GM18499 (cell line): Measurements from ENCODE around the gene MAP3K9.

Source experiments
- ATAC-seq: cut with Tn5 transposase; IDR thresholded peaks from one replicate; pipeline ENCODE4 v1.9.1; 2021; ENCODE audit warnings: moderate number of reproducible peaks; ENCODE audit not compliant: insufficient read depth, unreplicated experiment

MAP3K9 gene

GRCh38 chr14:70731447-70732239, 77.7 kb downstream of the MAP3K9 start:
- no peak for ATAC-seq

- ATAC-seq, result no peak
Observed at GRCh38 chr14:70730393-70730792, 78.9 kb downstream of the MAP3K9 start.

- no peak for ATAC-seq
Observed at GRCh38 chr14:70726651-70727375, 82.5 kb downstream of the MAP3K9 start.

GRCh38 chr14:70724944-70725343, 84.4 kb downstream of the MAP3K9 start:
- ATAC-seq, result no peak

GRCh38 chr14:70724110-70724509, 85.2 kb downstream of the MAP3K9 start:
- ATAC-seq, result no peak

- ATAC-seq, result no peak
Observed at GRCh38 chr14:70723276-70723675, 86.0 kb downstream of the MAP3K9 start.

DNA sequence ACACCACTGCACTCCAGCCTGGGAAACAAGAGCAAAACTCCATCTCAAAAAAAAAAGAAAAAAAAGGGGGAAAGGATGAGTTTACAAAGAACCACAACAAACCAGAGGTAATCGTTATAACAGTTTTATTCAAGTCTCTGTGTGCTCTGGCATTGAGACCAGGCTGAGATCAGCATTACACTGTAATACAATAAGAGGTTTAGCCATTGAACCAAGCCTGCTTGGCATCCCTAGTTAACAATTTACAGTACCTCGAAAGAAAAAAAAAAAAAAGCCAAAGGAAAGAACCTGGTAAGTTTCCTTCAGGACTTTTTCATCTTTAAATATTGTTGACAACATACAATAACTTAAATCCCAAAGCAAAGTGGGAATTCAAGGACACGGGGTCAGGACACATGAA, 86.9 kb downstream of the MAP3K9 start:
- ATAC-seq, result no peak

DNA sequence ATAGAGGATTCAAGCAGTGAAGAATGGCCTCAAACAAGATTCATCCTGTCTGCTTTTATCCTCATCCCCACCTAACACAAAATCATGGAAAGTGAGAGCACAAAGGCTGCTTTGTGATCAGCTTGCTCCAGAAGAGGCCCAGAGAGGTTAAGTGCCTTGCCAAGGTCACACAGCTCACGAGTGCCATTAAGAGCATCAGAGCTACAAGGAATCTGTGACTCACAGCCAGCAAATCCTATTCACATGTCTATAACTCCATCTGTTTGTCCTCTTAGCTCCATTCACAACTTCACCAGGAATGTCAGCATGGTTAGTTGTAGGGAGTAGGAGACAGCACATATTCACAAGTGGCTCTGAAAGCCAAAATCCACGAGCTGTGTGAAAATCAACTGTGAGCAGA, 87.8 kb downstream of the MAP3K9 start:
- ATAC-seq, result no peak

DNA sequence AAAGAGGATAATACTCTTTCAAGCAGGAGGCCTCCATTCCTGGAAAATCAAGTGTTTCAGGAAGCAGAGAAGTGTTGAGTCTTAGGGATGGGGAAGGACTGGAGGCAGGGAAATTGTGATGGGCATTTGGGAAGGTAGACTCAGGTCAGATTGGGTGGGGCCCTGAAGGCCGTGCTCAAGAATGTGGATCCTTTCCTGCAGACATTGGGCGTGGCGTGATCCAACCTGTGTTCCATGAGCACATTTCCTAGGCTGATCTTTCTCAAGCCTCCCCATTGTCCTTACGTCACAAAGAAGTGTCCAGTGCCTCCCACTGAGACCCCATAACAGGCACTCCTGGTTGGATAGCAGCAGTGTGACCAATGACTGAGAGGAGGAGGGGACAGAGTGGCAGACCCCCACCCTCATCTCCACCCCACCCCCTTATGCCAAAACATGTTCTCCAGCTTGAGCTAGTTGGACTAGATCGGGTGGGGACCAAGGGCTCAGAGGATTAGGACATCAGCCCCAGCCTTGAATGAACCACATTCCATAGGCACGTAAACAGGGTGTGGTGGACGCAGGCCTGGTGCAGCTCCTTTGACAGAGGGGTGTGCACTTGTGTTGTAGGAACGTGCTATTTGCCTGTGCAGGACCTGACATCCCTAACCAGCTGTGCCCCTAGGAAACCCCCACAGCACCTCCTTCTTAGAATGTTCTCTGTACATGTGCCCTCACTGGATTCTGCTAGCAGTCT, 90.8 kb downstream of the MAP3K9 start:
- no peak for ATAC-seq

GRCh38 chr14:70716958-70717357, 92.4 kb downstream of the MAP3K9 start:
- no peak for ATAC-seq

DNA sequence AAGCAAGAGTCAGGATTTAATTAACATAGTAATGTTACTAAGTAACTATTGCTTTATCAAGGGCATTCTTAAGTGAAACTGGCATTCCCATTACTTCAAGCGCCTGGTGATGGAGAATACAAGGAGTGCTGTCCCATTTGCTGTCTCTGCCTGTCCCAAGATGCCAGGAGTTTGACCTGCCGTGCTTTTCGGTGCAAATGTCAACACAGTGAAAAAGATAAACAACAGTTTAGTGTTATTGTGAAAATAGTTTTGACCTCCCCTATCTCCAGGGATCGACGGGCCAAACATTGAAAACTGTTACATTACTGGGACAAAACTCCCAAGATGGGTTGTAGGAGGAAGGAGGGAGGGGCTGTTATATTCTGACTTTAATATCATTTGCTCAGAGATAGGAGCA, 92.8 kb downstream of the MAP3K9 start:
- ATAC-seq, result no peak

DNA sequence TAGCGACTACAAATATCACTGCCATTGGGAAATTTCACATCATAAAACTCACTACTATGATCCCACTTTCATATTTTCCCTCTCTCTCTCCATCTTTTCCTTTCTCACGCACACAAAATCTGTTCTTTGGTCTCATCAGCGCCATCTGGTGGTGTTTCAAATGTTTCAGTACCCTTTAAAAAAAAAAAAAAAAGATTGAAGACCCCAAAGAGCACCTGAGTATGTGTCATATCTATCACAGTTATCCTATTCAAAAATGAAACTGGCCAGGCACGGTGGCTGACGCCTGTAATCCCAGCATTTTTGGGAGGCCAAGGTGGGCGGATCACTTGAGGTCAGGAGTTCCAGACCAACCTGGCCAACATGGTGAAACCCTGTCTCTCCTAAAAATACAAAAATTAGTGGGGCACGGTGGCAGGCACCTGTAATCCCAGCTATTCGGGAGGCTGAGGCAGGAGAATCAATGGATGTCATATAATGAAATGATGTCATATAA, 95.2 kb downstream of the MAP3K9 start:
- ATAC-seq, result no peak

DNA sequence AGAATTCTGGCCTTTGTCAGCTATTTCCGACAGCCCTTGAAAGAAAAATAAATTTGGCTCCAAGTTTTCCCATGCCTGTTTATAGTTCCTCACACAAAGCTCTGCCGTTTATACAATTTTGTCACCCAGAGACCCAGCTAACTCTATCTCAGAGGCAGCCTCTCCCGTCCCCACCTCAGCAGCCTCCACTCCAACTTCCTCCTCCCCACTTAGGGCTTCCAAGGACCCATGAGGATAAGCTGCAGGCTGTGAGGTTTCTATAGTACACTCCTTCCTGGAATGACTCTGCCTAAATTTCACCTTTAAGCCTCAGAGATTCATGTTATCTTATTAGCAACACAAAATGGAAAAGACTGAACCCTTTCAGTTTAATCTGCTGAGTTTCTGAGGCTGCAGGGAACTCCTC, 95.8 kb downstream of the MAP3K9 start:
- no peak for ATAC-seq

DNA sequence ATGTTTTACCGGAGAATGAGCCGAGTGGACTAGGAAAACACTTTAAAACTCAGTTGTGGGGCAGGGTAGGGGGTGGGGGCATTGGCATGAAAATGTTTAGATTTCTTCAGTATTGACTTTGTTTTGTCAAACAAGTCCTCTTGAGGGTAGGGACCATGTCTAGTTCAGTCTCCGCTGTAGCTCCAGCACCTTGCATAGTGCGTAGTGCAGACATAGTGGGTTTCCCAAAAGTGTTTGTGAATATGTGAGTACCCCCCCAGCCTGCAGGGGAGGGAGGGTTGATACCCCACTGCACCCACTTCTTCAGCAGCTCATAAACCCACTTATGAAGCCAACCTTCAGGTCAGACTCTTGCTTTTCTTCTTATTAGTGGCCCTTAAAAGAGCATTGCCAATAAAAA, 96.2 kb downstream of the MAP3K9 start:
- no peak for ATAC-seq

DNA sequence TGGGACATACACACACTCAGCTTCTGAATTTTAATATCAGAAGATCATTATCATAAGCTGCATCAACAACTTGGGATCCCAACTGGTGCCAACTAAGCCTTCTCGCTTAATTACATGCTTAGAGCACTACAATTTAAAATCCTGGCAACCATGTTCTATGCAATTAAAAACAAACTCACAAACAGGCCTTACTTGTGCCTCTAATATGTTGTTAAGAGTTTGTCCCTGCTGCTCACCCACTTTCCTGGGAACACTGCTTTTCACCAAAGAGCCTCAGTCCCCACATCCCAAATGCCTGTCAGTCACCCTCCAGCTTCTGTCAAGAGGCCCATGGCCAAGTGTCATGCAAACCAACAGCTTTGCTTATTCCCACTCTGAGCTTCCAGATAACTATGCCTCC, 97.9 kb downstream of the MAP3K9 start:
- no peak for ATAC-seq

DNA sequence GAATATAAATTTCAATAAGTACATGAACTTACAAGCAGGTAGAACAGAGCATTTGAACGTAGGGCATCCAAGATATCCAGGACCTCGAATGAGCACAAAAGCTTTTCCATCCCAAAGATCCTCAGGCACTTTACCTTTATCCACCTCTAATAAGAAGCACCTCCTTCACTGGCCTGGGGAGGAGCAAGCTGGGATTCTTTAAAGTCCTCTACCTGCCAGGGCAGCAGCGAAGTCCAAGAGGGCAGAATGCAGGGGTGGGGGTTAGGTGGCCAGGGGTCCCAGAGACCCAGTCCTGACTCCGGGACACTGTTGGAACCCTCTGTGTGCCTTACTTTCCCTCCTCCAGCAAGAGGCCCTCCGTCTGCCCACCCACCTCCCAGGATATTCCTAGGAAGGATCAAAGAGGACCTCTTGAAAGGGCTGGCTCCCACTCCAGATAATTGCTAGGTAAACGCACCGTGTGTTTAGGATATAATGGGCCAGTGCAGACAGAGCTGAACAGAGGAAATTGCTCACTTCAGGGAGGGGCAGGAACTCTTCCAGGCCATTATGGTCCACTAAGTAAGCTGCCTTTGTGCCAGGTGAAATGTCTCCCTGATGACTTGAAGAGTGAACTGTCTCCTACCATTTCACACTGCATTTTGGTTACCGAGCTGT, 99.5 kb downstream of the MAP3K9 start:
- no peak for ATAC-seq

- no peak for ATAC-seq
Observed at GRCh38 chr14:70708717-70709570, 100.4 kb downstream of the MAP3K9 start.

DNA sequence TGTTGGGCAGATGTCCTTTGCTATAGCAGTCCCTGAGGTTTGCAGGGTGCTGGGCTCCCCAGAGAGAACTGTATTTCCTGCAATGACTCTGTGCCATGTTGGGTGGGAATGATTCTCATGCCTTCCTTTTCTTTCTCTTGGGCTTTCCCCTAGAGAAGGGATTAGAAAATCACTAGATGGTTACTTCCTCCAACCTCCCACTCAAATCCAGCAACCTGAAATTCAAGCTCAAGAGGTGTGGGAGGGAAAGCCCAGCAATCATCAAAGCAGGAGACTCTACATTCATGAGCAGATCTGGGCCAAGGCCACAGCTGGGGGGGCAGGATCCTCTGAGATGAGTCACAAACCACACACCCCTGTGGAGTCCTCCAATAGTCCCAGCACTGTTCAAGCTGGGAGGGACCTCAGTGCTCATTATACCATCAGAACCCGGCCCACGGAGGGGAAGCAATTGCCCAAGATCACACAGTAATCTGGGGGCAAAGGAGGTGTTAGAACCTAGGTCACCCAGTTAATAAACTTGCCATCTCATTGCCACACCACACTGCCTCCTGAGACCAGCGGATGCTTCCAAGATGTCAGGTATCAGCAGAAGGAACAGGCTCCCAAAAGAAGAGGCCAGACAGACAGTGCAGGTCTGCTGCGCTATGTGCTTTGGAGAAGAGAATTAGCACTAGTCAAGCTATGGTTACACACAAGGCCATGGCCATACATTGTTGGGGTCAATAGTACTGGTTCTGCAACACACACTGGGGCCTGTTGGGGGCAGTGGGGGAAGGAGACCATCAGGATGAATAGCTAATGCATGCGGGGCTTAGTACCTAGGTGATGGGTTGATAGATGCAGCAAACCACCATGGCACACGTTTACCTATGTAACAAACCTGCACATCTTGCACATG, 101.9 kb downstream of the MAP3K9 start:
- no peak for ATAC-seq

GRCh38 chr14:70706177-70706576, 103.1 kb downstream of the MAP3K9 start:
- ATAC-seq, result no peak
